ENCODE results near the gene TRIM58.
A peak's percentile ranks its signal among the peaks of the same experiment; 100 is the strongest.

TRIM58 gene

GRCh38 chr1:247857069-247857984 is at the start of gene TRIM58:
TRIM58 (plus strand) TSS chr1:247857187; CDS start chr1:247857247, 60 bp downstream.
- peak within 1 kb of the TSS; percentile 86 for H3K4me3 Mint-ChIP-seq
- H3K27ac Mint-ChIP-seq = peak within 1 kb of the TSS; percentile 60
- peak; percentile 25 for DNase-seq (ENCODE audit: low spot score)
- peaks cover 23% of the 10 kb centered on the region for H3K27me3 Mint-ChIP-seq (ENCODE audit: low read depth)
- H3K36me3 Mint-ChIP-seq (ENCODE audit: low read depth) = no peaks in the 10 kb centered on the region
- no peaks in the 10 kb centered on the region for H3K9me3 Mint-ChIP-seq
- H3K4me1 Mint-ChIP-seq (ENCODE audit: low read depth) = peaks cover 10% of the 10 kb centered on the region

- Mint-ChIP-seq H3K4me3 (no peak overlapping the region), H3K27ac (no peak overlapping the region), H3K36me3 (ENCODE audit: low read depth) (no peaks in the 10 kb centered on the region), H3K9me3 (no peaks in the 10 kb centered on the region), H3K27me3 (ENCODE audit: low read depth) (no peaks in the 10 kb centered on the region), H3K4me1 (ENCODE audit: low read depth) (no peaks in the 10 kb centered on the region)
- DNase-seq (ENCODE audit: low spot score) = no peak
Measured at GRCh38 chr1:247812637-247813036, 44.4 kb upstream of the TRIM58 start.

GRCh38 chr1:247822060-247822459 is 34.9 kb upstream of the TRIM58 start:
- Mint-ChIP-seq H3K9me3 (no peaks in the 10 kb centered on the region), H3K27me3 (ENCODE audit: low read depth) (no peaks in the 10 kb centered on the region), H3K36me3 (ENCODE audit: low read depth) (no peaks in the 10 kb centered on the region), H3K27ac (no peak overlapping the region), H3K4me1 (ENCODE audit: low read depth) (no peaks in the 10 kb centered on the region), H3K4me3 (no peak overlapping the region)
- DNase-seq (ENCODE audit: low spot score) = no peak

- no peaks in the 10 kb centered on the region for H3K9me3 Mint-ChIP-seq
Measured at GRCh38 chr1:247824023-247824422, 33.0 kb upstream of the TRIM58 start, which contains the start of gene OR14A16. OR14A16 (minus strand) TSS chr1:247824119; CDS start chr1:247815729, 8,390 bp downstream.

GRCh38 chr1:247825362-247825761 is 31.6 kb upstream of the TRIM58 start:
- Mint-ChIP-seq H3K27me3 (ENCODE audit: low read depth) (no peaks in the 10 kb centered on the region), H3K4me1 (ENCODE audit: low read depth) (no peaks in the 10 kb centered on the region), H3K27ac (no peak overlapping the region), H3K36me3 (ENCODE audit: low read depth) (no peaks in the 10 kb centered on the region), H3K4me3 (no peak overlapping the region), H3K9me3 (no peaks in the 10 kb centered on the region)
- DNase-seq (ENCODE audit: low spot score) = no peak

More at GRCh38 chr1:247824023-247824422, 33.0 kb upstream of the TRIM58 start, which contains the start of gene OR14A16:
- Mint-ChIP-seq H3K27ac (no peak within 1 kb of the TSS), H3K27me3 (ENCODE audit: low read depth) (no peaks in the 10 kb centered on the region), H3K4me1 (ENCODE audit: low read depth) (no peaks in the 10 kb centered on the region), H3K4me3 (no peak within 1 kb of the TSS), H3K36me3 (ENCODE audit: low read depth) (no peaks in the 10 kb centered on the region)
- DNase-seq (ENCODE audit: low spot score) = no peak

- DNase-seq (ENCODE audit: low spot score) = no peak
- no peaks in the 10 kb centered on the region for H3K36me3 Mint-ChIP-seq (ENCODE audit: low read depth)
Measured at GRCh38 chr1:247829656-247830055, 27.3 kb upstream of the TRIM58 start.

GRCh38 chr1:247833601-247834000 is 23.4 kb upstream of the TRIM58 start:
- Mint-ChIP-seq H3K4me1 (ENCODE audit: low read depth) (no peaks in the 10 kb centered on the region), H3K9me3 (no peaks in the 10 kb centered on the region), H3K27me3 (ENCODE audit: low read depth) (no peaks in the 10 kb centered on the region), H3K4me3 (no peak overlapping the region), H3K27ac (no peak overlapping the region), H3K36me3 (ENCODE audit: low read depth) (no peaks in the 10 kb centered on the region)
- no peak for DNase-seq (ENCODE audit: low spot score)

More at GRCh38 chr1:247829656-247830055, 27.3 kb upstream of the TRIM58 start:
- no peaks in the 10 kb centered on the region for H3K4me1 Mint-ChIP-seq (ENCODE audit: low read depth)
- no peak overlapping the region for H3K4me3 Mint-ChIP-seq
- H3K9me3 Mint-ChIP-seq = no peaks in the 10 kb centered on the region
- no peak overlapping the region for H3K27ac Mint-ChIP-seq
- H3K27me3 Mint-ChIP-seq (ENCODE audit: low read depth) = no peaks in the 10 kb centered on the region

- DNase-seq (ENCODE audit: low spot score) = no peak
- H3K27ac Mint-ChIP-seq = no peak overlapping the region
- H3K27me3 Mint-ChIP-seq (ENCODE audit: low read depth) = no peaks in the 10 kb centered on the region
- no peaks in the 10 kb centered on the region for H3K36me3 Mint-ChIP-seq (ENCODE audit: low read depth)
- no peaks in the 10 kb centered on the region for H3K9me3 Mint-ChIP-seq
- H3K4me3 Mint-ChIP-seq = no peak overlapping the region
- no peaks in the 10 kb centered on the region for H3K4me1 Mint-ChIP-seq (ENCODE audit: low read depth)
Measured at GRCh38 chr1:247840818-247841217, 16.2 kb upstream of the TRIM58 start.

- Mint-ChIP-seq H3K9me3 (no peaks in the 10 kb centered on the region), H3K4me1 (ENCODE audit: low read depth) (no peaks in the 10 kb centered on the region), H3K27ac (no peak within 1 kb of the TSS), H3K4me3 (no peak within 1 kb of the TSS), H3K36me3 (ENCODE audit: low read depth) (no peaks in the 10 kb centered on the region), H3K27me3 (ENCODE audit: low read depth) (no peaks in the 10 kb centered on the region)
- DNase-seq (ENCODE audit: low spot score) = no peak
Measured at GRCh38 chr1:247841796-247842195, 15.2 kb upstream of the TRIM58 start, which contains the start of gene OR11L1. OR11L1 (minus strand) TSS chr1:247841896; CDS start chr1:247841896, 0 bp downstream.

GRCh38 chr1:247843411-247843810 is 13.6 kb upstream of the TRIM58 start:
- no peak for DNase-seq (ENCODE audit: low spot score)
- H3K27ac Mint-ChIP-seq = no peak overlapping the region
- H3K27me3 Mint-ChIP-seq (ENCODE audit: low read depth) = no peaks in the 10 kb centered on the region
- no peaks in the 10 kb centered on the region for H3K9me3 Mint-ChIP-seq
- H3K36me3 Mint-ChIP-seq (ENCODE audit: low read depth) = no peaks in the 10 kb centered on the region
- no peaks in the 10 kb centered on the region for H3K4me1 Mint-ChIP-seq (ENCODE audit: low read depth)
- H3K4me3 Mint-ChIP-seq = no peak overlapping the region

- no peak overlapping the region for H3K27ac Mint-ChIP-seq
- no peaks in the 10 kb centered on the region for H3K36me3 Mint-ChIP-seq (ENCODE audit: low read depth)
- no peaks in the 10 kb centered on the region for H3K4me1 Mint-ChIP-seq (ENCODE audit: low read depth)
- no peaks in the 10 kb centered on the region for H3K9me3 Mint-ChIP-seq
- H3K27me3 Mint-ChIP-seq (ENCODE audit: low read depth) = no peaks in the 10 kb centered on the region
- no peak for DNase-seq (ENCODE audit: low spot score)
- no peak overlapping the region for H3K4me3 Mint-ChIP-seq
Measured at GRCh38 chr1:247845011-247845692, 11.8 kb upstream of the TRIM58 start.

GRCh38 chr1:247845693-247846017 is 11.3 kb upstream of the TRIM58 start:
- DNase-seq (ENCODE audit: low spot score) = no peak
- Mint-ChIP-seq H3K4me1 (ENCODE audit: low read depth) (no peaks in the 10 kb centered on the region), H3K9me3 (no peaks in the 10 kb centered on the region), H3K4me3 (no peak overlapping the region), H3K36me3 (ENCODE audit: low read depth) (no peaks in the 10 kb centered on the region), H3K27me3 (ENCODE audit: low read depth) (no peaks in the 10 kb centered on the region), H3K27ac (no peak overlapping the region)

GRCh38 chr1:247848346-247848745 is 8.6 kb upstream of the TRIM58 start:
- Mint-ChIP-seq H3K27me3 (ENCODE audit: low read depth) (peaks cover 5% of the 10 kb centered on the region), H3K27ac (no peak overlapping the region), H3K36me3 (ENCODE audit: low read depth) (no peaks in the 10 kb centered on the region), H3K9me3 (no peaks in the 10 kb centered on the region), H3K4me1 (ENCODE audit: low read depth) (no peaks in the 10 kb centered on the region), H3K4me3 (no peak overlapping the region)
- no peak for DNase-seq (ENCODE audit: low spot score)

GRCh38 chr1:247849616-247850015 is 7.4 kb upstream of the TRIM58 start:
- H3K4me1 Mint-ChIP-seq (ENCODE audit: low read depth) = no peaks in the 10 kb centered on the region
- no peaks in the 10 kb centered on the region for H3K9me3 Mint-ChIP-seq
- H3K36me3 Mint-ChIP-seq (ENCODE audit: low read depth) = no peaks in the 10 kb centered on the region
- H3K27me3 Mint-ChIP-seq (ENCODE audit: low read depth) = peaks cover 5% of the 10 kb centered on the region
- no peak overlapping the region for H3K27ac Mint-ChIP-seq
- no peak overlapping the region for H3K4me3 Mint-ChIP-seq
- DNase-seq (ENCODE audit: low spot score) = no peak

Data from T-helper 2 cell treated with Interferon-gamma antibody and Interleukin-4, amounts not matched to agents 5 μg/mL and 100 μg/mL, for 36 hours (primary cell).